Activated CD8-positive, alpha-beta T cell treated with anti-CD3 and anti-CD28 coated beads, Interleukin-2, amount 10 ng/mL, durations not matched to agents 7 days and 5 days (primary cell): ENCODE results near the gene SRRM5. TPM values are rescaled to one million over a fixed set of nuclear protein-coding genes. Genes with fewer than 3 reads are reported as not detected.
"Not testable (repeated sequence)": the region's sequence is repeated elsewhere in the genome, so short reads cannot be mapped to it uniquely, and the experiment has no call there.

Experiments used
- ATAC-seq: fragments of 150-1000 bp; cut with Tn5 transposase; one replicate; pipeline ENCODE4 v1.10.0; 2021; ENCODE audit warnings: moderate library complexity
- CTCF ChIA-PET: fragments of 350-600 bp; sonication (Branson Sonifier 250); formaldehyde crosslinking; loops from one replicate; lab custom pipeline; 2021; ENCODE audit warnings: antibody characterized with exemption; lab: Charles Lee
- POLR2A ChIA-PET: fragments of 350-600 bp; sonication (Branson Sonifier 250); formaldehyde crosslinking; loops from one replicate; lab custom pipeline; 2021; ENCODE audit warnings: antibody characterized with exemption; lab: Charles Lee
- DNase-seq: peaks from one replicate; pipeline ENCODE4 v3.0.0-alpha.2; 2020
- H3K27ac Mint-ChIP-seq: one replicate; pipeline ENCODE4 v1.8.0; 2021; ENCODE audit warnings: mild to moderate bottlenecking, mixed read lengths
- H3K27me3 Mint-ChIP-seq: one replicate; pipeline ENCODE4 v1.8.0; 2021; ENCODE audit warnings: low read depth, mixed read lengths
- H3K36me3 Mint-ChIP-seq: one replicate; pipeline ENCODE4 v1.8.0; 2021; ENCODE audit warnings: low read depth, mixed read lengths
- H3K4me1 Mint-ChIP-seq: one replicate; pipeline ENCODE4 v1.8.0; 2021; ENCODE audit warnings: low read depth, mixed read lengths
- H3K4me3 Mint-ChIP-seq: one replicate; pipeline ENCODE4 v1.8.0; 2021; ENCODE audit warnings: mild to moderate bottlenecking, mixed read lengths
- H3K9me3 Mint-ChIP-seq: one replicate; pipeline ENCODE4 v1.8.0; 2022; ENCODE audit warnings: mixed read lengths; ENCODE audit not compliant: insufficient read depth
- total RNA-seq, 2 experiments: library from RNA; stranded (reverse); gene quantifications; one replicate each; pipeline ENCODE4 v1.2.3, GENCODE V29; 2021

Gene SRRM5
- total RNA-seq, 2 experiments from 2014 or later: 0.71 to 0.73 TPM

GRCh38 chr19:43599635-43600295 is 12.1 kb upstream of the SRRM5 start:
- no peak for DNase-seq
- no peak overlapping the region for H3K4me3 Mint-ChIP-seq
- H3K4me1 Mint-ChIP-seq: peaks cover 33% of the 10 kb centered on the region
- H3K27ac Mint-ChIP-seq: no peak overlapping the region
- peaks cover 22% of the 10 kb centered on the region for H3K36me3 Mint-ChIP-seq
- CTCF ChIA-PET: interaction anchor here (1.5 kb wide), 1 partner anchor 45 kb away, joined by 10 read pairs; no protein-coding TSS in a partner anchor
- no peaks in the 10 kb centered on the region for H3K9me3 Mint-ChIP-seq
- ATAC-seq: no peak
- no peaks in the 10 kb centered on the region for H3K27me3 Mint-ChIP-seq
- POLR2A ChIA-PET: interaction anchor here (0.9 kb wide), 1 partner anchor 25 kb away, joined by 4 read pairs; the partner anchor contains the start of gene XRCC1

- H3K27ac Mint-ChIP-seq, DNase-seq, H3K27me3 Mint-ChIP-seq, H3K4me3 Mint-ChIP-seq, H3K9me3 Mint-ChIP-seq, ATAC-seq: not testable (repeated sequence)
- ChIA-PET CTCF (interaction anchor here (1.5 kb wide), 1 partner anchor 45 kb away, joined by 10 read pairs; no protein-coding TSS in a partner anchor), POLR2A (interaction anchor here (0.9 kb wide), 1 partner anchor 25 kb away, joined by 4 read pairs; the partner anchor contains the start of gene XRCC1)
- peaks cover 32% of the 10 kb centered on the region for H3K4me1 Mint-ChIP-seq
- H3K36me3 Mint-ChIP-seq: peaks cover 22% of the 10 kb centered on the region
Measured at GRCh38 chr19:43600326-43600725, 11.6 kb upstream of the SRRM5 start.

- no peak for DNase-seq
- ATAC-seq: no peak
- POLR2A ChIA-PET: interaction anchor here (2.3 kb wide), 1 partner anchor 9 kb away, joined by 6 read pairs; no protein-coding TSS in a partner anchor
- H3K4me1 Mint-ChIP-seq: peaks cover 9% of the 10 kb centered on the region
- H3K9me3 Mint-ChIP-seq: no peaks in the 10 kb centered on the region
- H3K27ac Mint-ChIP-seq: no peak overlapping the region
- CTCF ChIA-PET: interaction anchor here (1.4 to 1.7 kb wide), 4 partner anchors 9 to 160 kb away, joined by 4 to 6 read pairs (median 4); partner anchors contain the start of gene ZNF576
- H3K36me3 Mint-ChIP-seq: peaks cover 15% of the 10 kb centered on the region
- no peak overlapping the region for H3K4me3 Mint-ChIP-seq
- no peaks in the 10 kb centered on the region for H3K27me3 Mint-ChIP-seq
Measured at GRCh38 chr19:43605875-43606568, 5.9 kb upstream of the SRRM5 start.

DNA sequence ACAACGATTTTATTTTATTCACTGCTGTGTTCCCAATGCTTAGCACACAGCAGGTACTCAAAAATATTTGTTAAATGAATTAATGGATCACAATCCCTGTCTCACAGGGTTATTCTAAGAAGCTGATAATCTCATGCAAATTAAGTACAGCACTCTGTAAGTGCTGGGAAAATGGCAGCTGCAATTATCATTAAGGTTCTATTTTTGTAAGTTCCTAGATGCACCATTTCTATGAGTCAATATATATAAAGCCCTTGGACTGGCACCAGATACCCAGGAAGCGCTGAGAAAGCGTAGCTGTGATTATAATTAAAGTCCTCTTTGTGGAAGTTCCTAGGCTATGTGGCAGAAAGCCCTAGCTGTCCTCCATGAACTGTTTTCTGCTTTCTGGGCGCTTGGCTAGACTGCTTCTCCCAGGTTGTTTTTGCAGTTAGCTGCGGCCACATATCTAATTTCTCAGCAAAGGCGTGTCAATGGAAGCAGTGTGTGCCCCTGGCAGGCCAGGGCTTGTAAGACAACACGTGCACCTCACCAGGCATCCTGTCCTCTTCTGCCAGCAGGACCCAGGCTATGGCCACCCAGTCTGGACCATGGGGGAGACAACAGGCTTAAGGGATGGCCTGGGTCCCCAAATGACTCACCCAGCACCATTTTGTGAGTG is 5.2 kb upstream of the SRRM5 start:
- Mint-ChIP-seq H3K9me3 (no peaks in the 10 kb centered on the region), H3K4me3 (no peak overlapping the region)
- POLR2A ChIA-PET: interaction anchor here (2.3 kb wide), 1 partner anchor 9 kb away, joined by 6 read pairs; no protein-coding TSS in a partner anchor

DNA sequence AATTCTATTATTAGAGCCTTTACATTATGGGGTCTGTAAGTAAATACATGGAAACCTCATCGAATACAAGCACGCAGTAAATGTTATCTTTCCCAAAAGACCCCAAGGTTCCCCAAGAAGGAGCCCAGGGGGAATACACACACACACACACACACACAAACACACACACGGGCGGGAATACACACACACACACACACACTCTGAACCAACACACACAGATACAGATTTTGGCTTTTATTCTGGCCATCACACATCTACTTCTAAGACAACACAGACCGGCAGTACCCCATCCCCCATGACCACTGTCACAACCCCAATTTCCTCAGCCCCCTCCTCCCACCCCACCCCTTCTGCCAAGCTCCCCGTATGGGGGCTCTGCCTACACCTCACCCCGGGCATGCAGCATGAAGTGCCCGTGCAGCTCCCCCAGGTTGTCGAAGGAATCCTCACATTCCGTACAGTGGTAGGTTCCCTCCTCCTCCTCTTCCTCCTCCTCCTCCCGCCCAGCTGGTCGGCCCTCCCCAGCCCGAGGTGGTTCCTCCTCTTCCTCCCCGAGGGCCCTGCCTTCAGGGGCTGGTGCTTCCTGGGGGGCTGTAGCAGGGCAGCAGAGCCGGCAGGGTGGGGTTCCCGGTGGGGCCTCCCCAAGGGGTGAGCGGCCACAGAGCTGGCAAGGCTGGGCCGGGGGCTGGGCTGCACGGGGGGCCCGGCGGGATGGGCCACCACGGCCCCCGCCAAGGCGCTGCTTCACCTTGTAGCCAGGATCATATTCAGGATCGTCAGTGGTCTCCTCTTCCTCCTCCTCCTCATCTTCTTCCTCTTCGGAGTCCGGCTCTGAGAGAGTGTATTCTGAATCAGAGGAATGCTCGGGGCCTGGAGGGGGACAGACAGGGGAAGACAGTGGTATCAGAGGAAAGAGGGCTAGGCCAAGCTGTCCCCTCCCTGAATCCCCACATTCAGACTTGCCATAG is 4.4 kb upstream of the SRRM5 start:
- no peaks in the 10 kb centered on the region for H3K27me3 Mint-ChIP-seq
- peaks cover 16% of the 10 kb centered on the region for H3K36me3 Mint-ChIP-seq
- peaks cover 9% of the 10 kb centered on the region for H3K4me1 Mint-ChIP-seq
- CTCF ChIA-PET: interaction anchor here (1.4 to 1.5 kb wide), 2 partner anchors 13 to 159 kb away, joined by 4 read pairs; no protein-coding TSS in a partner anchor
- no peaks in the 10 kb centered on the region for H3K9me3 Mint-ChIP-seq
- H3K27ac Mint-ChIP-seq: peak overlapping the region; percentile 60
- POLR2A ChIA-PET: interaction anchor here (2.3 kb wide), 1 partner anchor 10 kb away, joined by 6 read pairs; no protein-coding TSS in a partner anchor
- ATAC-seq (no peak), DNase-seq (no peak)
- no peak overlapping the region for H3K4me3 Mint-ChIP-seq

More for the DNA sequence above, 5.2 kb upstream of the SRRM5 start:
- peaks cover 11% of the 10 kb centered on the region for H3K36me3 Mint-ChIP-seq
- no peaks in the 10 kb centered on the region for H3K27me3 Mint-ChIP-seq
- H3K4me1 Mint-ChIP-seq: peaks cover 9% of the 10 kb centered on the region
- no peak for DNase-seq
- ATAC-seq: no peak
- CTCF ChIA-PET: interaction anchor here (1.4 to 1.7 kb wide), 4 partner anchors 10 to 160 kb away, joined by 4 to 6 read pairs (median 4); partner anchors contain the start of gene ZNF576
- H3K27ac Mint-ChIP-seq: peak overlapping the region; percentile 60

DNA sequence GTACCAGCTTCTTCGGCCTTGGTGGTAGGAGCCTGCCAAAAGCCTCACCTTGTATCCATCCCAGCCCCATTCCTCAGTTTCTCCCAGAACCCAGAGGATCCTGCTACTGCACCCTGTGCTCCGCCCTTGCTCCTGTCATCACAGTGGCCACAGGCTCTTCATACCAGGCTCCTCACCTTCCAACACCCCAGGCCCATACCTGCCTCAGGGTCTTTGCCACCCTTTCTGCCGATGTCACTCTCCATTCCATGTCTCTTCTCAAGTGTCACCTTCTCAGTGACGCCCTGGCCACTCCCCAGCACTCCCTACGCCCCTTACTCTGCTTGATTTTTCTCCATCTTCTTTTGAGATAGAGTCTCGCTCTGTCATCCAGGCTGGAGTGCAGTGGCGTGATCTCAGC is 2.0 kb upstream of the SRRM5 start:
- Mint-ChIP-seq H3K9me3 (no peaks in the 10 kb centered on the region), H3K36me3 (peaks cover 17% of the 10 kb centered on the region), H3K27me3 (no peaks in the 10 kb centered on the region), H3K4me1 (peaks cover 5% of the 10 kb centered on the region), H3K27ac (no peak overlapping the region), H3K4me3 (no peak overlapping the region)
- ChIA-PET POLR2A (no interaction called here), CTCF (no interaction called here)
- DNase-seq (no peak), ATAC-seq (no peak)

DNA sequence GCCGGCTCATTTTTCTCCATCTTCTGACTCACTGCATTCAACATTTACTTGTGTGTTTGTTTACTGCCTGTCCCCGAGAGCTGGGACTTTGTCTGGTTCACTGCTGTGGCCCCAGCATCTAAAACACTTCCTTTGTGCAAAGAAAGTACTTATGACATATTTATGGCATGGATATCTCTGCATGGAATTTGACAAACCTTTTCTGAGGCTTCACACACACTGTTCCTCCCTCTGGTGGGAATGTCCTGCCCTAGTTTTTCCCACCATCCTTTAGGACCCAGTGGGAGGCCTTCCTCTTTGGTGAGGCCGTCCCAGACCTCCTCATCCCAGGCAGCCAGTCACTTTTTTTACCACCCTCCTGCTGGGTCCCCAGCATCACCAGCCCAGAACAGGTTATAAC is 1.4 kb upstream of the SRRM5 start:
- ChIA-PET CTCF (no interaction called here), POLR2A (no interaction called here)
- DNase-seq (no peak), ATAC-seq (no peak)
- H3K4me3 Mint-ChIP-seq: no peak overlapping the region
- H3K4me1 Mint-ChIP-seq: peaks cover 5% of the 10 kb centered on the region
- H3K9me3 Mint-ChIP-seq: no peaks in the 10 kb centered on the region
- H3K27me3 Mint-ChIP-seq: no peaks in the 10 kb centered on the region
- peak overlapping the region; percentile 52 for H3K27ac Mint-ChIP-seq
- peaks cover 17% of the 10 kb centered on the region for H3K36me3 Mint-ChIP-seq

GRCh38 chr19:43612374-43612773 is 486 bp downstream of the SRRM5 start:
- Mint-ChIP-seq H3K27me3 (no peaks in the 10 kb centered on the region), H3K36me3 (peaks cover 15% of the 10 kb centered on the region), H3K4me3 (no peak overlapping the region), H3K27ac (no peak overlapping the region), H3K4me1 (no peaks in the 10 kb centered on the region), H3K9me3 (no peaks in the 10 kb centered on the region)
- CTCF ChIA-PET: no interaction called here
- DNase-seq: no peak
- no peak for ATAC-seq
- POLR2A ChIA-PET: no interaction called here

- Mint-ChIP-seq H3K36me3 (peaks cover 12% of the 10 kb centered on the region), H3K4me3 (no peak overlapping the region), H3K27me3 (no peaks in the 10 kb centered on the region), H3K9me3 (no peaks in the 10 kb centered on the region), H3K4me1 (peaks cover 15% of the 10 kb centered on the region), H3K27ac (no peak overlapping the region)
- ChIA-PET CTCF (interaction anchor here (1.1 to 1.4 kb wide), 3 partner anchors 61 to 96 kb away, joined by 3 to 5 read pairs (median 4); no protein-coding TSS in a partner anchor), POLR2A (no interaction called here)
- ATAC-seq (no peak), DNase-seq (no peak)
Measured at GRCh38 chr19:43616306-43616705, 4.4 kb downstream of the SRRM5 start.

DNA sequence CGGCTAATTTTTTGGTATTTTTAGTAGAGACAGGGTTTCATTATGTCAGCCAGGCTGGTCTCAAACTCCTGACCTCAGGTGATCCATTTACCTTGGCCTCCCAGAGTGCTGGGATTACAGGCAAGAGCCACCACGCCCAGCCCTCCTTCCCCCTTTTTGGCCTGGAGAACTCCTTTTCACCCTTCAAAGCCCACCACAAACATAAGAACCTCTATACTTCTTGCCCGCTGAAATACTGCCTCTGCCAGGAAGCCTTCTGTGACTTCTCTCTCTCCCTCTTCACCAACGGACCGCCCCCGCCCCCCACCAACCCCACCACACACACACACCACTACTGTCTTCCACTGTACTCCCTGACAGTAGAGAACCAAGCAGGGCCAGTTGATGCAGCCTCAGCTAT is 5.1 kb downstream of the SRRM5 start:
- Mint-ChIP-seq H3K9me3 (no peaks in the 10 kb centered on the region), H3K36me3 (peaks cover 8% of the 10 kb centered on the region), H3K4me3 (no peak overlapping the region), H3K27me3 (no peaks in the 10 kb centered on the region), H3K27ac (no peak overlapping the region), H3K4me1 (peaks cover 17% of the 10 kb centered on the region)
- ChIA-PET POLR2A (no interaction called here), CTCF (interaction anchor here (1.1 kb wide), 1 partner anchor 81 kb away, joined by 4 read pairs; no protein-coding TSS in a partner anchor)
- DNase-seq: no peak
- ATAC-seq: no peak
